ENCODE data around the gene ATP6V0A4.
"Not testable (repeated sequence)": the region's sequence is repeated elsewhere in the genome, so short reads cannot be mapped to it uniquely, and the experiment has no call there.

The ATP6V0A4 gene

GRCh38 chr7:138797715-138798320, at the start of gene ATP6V0A4, which contains the start of gene TMEM213:
ATP6V0A4 (minus strand) TSS chr7:138798196; CDS start chr7:138771247, 26,949 bp downstream.
TMEM213 (plus strand) TSS chr7:138797994; CDS start chr7:138798105, 111 bp downstream.
- no peak for FAIRE-seq

GRCh38 chr7:138845711-138846110, 47.7 kb upstream of the ATP6V0A4 start:
- no peak for FAIRE-seq

GRCh38 chr7:138843632-138844580, 45.9 kb upstream of the ATP6V0A4 start:
- FAIRE-seq = no peak

GRCh38 chr7:138842111-138842510, 44.1 kb upstream of the ATP6V0A4 start:
- FAIRE-seq = no peak

- no peak for FAIRE-seq
Measured at GRCh38 chr7:138838166-138838565, 40.2 kb upstream of the ATP6V0A4 start.

- FAIRE-seq = no peak
Measured at GRCh38 chr7:138837627-138838026, 39.6 kb upstream of the ATP6V0A4 start.

GRCh38 chr7:138835087-138835486, 37.1 kb upstream of the ATP6V0A4 start:
- no peak for FAIRE-seq

- FAIRE-seq = no peak
Measured at GRCh38 chr7:138834583-138834982, 36.6 kb upstream of the ATP6V0A4 start.

GRCh38 chr7:138833596-138833995, 35.6 kb upstream of the ATP6V0A4 start:
- no peak for FAIRE-seq

GRCh38 chr7:138832966-138833365, 35.0 kb upstream of the ATP6V0A4 start:
- FAIRE-seq = no peak

GRCh38 chr7:138829335-138829734, 31.3 kb upstream of the ATP6V0A4 start:
- FAIRE-seq = no peak

- FAIRE-seq = no peak
Measured at GRCh38 chr7:138828302-138828701, 30.3 kb upstream of the ATP6V0A4 start.

GRCh38 chr7:138825049-138825721, 27.2 kb upstream of the ATP6V0A4 start:
- FAIRE-seq = no peak

GRCh38 chr7:138822867-138823535, 25.0 kb upstream of the ATP6V0A4 start:
- FAIRE-seq = no peak

- no peak for FAIRE-seq
Measured at GRCh38 chr7:138821912-138822311, 23.9 kb upstream of the ATP6V0A4 start.

- FAIRE-seq = no peak
Measured at GRCh38 chr7:138819625-138820024, 21.6 kb upstream of the ATP6V0A4 start.

GRCh38 chr7:138816650-138817049, 18.7 kb upstream of the ATP6V0A4 start:
- FAIRE-seq = no peak

GRCh38 chr7:138814816-138815332, 16.9 kb upstream of the ATP6V0A4 start:
- peak; percentile 21 for FAIRE-seq

- no peak for FAIRE-seq
Measured at GRCh38 chr7:138813945-138814344, 15.9 kb upstream of the ATP6V0A4 start.

- not testable (repeated sequence) for FAIRE-seq
Measured at GRCh38 chr7:138811327-138811726, 13.3 kb upstream of the ATP6V0A4 start.

GRCh38 chr7:138809346-138809745, 11.3 kb upstream of the ATP6V0A4 start:
- no peak for FAIRE-seq

- FAIRE-seq = no peak
Measured at GRCh38 chr7:138804618-138805017, 6.6 kb upstream of the ATP6V0A4 start.

Data from colon (tissue), 2 donors.